ENCODE results near the gene BCL7A. TPM values are rescaled to one million over a fixed set of nuclear protein-coding genes. Genes with fewer than 3 reads are reported as not detected.

Gene BCL7A
- polyA plus RNA-seq, 1 donor, result 37.9 TPM

DNA sequence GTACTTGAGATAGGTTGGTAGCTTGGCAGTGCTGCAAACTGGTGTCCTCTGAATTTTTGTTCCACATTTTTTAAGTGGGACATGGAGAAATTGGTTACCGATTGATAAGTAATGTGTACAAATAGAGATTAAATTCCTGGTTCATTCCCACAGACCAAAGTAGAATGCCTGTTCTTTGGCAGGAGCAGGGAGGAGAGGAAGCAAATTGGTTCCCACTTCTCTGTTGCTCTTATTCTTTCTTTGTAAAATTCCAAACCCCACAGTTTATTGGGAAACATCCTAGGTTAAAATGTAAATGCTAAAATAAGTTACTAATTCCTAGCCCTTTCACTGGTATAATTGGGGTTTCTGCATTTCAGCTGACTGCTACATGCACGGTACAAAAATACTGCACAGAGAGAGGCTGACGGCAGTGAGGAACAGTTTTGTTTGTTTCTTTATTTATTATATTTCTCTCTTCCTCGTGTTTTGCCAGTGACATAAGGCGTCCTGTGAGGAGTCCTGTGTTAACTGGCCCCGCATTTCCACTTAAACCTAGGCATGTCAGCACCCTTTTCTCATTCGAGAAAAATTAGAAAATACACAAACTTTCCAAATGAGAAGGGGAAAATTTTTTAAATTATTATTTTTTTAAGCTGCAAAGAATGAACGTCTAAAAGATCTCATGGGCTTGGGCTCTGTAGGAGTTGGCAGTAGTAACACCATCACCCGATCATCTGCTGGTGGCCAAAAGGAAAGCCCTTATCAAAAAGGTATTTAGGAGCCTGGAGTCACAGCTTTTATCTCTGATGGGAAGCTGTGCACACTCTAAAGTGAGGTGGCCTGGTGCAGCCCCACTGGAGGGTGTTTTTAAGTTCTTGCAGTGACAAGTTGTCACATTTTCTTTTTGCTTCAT is 25.4 kb upstream of the BCL7A start:
- no peak for DNase-seq

DNA sequence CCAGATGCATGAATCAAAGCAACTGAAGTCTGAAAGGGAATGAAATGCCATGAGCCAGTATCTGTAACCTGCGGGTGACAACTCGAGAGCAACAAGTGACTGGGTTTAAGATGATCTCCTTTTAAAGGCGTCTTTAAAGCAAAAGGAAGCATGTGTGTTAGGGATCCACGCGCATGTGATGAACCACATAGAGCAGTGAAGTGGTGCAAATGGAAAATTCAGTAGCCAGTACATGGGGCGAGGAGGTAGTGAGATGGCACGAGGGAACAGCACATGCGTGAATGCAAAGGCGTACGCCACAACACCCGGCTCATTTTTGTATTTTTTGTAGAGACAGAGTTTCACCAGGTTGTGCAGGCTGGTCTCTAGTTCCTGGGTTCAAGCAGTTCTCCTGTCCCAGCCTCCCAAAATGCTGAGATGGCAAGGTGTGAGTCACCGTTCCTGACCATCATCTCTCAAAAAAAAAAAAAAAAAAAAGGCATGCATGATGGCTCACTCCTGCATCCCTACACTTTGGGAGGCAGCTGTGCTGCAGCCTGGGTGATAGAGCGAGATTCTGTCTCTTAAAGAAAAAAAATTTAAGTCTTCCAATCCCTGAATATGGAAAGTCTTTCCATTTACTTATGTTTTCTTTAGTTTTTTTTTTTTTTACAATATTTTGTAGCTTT is 24.6 kb upstream of the BCL7A start:
- no peak for DNase-seq

DNA sequence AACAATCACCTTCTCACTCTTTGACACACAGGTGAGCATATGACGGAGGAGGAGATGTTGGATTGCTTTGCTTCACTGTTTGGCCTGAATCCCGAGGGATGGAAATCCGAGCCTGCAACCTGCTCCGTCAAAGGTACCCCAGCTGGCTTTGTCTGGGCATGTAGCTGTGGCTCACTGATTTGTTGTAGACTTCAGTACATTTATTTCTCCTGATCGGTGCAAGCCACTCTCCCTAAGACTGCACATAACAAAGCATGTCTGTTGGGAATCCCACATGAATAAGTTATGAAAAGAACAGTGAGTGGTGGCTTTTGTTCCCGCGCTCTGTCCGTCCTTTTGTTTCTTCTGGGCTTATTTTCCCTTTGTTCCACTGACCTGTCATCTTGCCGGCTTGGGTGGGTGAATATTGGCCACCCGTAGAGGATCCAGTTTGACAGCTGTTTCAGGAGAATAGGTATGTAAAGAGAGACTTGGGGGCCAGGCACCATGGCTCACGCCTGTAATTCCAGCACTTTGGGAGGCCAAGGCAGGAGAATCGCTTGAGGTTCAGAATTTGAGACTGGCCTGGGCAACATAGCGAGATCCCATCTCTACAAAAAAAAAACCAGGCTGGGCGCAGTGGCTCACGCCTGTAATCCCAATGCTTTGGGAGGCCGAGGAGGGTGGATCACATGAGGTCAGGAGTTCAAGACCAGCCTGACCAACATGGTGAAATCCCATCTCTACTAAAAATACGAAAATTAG is 20.0 kb upstream of the BCL7A start:
- DNase-seq, result no peak

DNA sequence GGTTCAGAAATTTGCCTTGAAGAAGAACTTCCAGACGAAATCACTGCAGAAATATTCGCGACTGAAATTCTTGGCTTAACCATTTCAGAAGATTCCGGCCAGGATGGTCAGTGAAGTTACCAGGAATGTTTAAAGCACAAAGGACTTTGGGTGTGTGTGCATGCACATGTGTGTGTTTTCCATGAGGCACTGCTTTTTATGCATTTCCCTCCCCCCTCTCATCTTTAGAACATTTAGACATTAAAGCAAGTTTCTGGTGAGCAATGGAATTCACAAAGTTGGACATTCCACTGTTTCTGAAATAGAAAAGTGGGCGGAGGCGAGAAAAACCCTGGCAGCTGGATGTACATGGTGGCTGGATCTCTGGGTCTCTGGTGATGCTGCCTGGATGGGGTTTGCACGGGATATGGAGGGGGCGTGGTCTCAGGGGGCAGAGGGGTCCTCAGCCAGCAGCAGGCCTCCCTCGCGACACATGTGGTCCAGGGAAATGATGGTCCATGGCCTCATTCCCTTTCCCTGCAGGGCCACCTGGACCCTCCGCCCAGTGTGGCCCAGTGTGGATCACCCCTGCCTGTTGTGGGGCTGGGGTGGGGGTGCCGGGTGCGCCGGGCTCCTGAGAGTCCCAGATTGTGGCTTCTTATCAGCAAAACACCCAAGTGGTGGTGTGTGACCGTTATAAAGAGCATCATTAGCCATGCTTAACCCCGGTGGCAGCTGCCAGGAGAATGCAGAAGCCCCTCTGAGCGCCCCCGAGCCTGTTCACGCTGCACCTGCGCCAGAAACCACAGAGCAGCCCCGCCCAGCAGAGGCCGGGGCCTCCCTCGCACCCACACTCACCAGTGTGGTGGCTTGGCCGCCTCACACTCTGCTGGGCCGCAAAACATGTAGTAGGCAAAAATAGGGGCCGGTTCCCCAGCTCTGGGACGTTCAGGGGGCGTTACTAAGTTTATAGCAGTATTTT is 17.8 kb upstream of the BCL7A start:
- no peak for DNase-seq

DNA sequence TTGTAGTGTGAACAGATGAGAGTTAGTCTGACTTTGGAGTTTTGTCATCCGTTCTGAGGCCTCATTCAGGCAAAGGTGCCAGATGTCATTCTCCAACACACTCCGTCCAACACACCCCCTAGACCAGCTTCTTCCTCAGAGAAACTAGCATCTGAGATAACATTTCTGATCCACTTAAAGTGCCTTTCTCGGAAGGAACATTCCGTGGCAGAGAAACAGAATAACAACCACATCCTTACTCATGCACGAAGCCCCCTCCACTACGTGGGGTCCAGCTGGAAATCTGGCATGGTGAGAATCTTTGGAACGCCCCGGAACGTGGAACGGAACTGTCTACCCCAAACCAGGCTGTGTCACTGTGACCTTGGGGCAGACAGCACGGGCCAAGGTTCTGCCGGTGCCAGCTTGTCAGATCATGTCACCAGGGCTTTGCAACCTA is 17.0 kb upstream of the BCL7A start:
- no peak for DNase-seq

DNA sequence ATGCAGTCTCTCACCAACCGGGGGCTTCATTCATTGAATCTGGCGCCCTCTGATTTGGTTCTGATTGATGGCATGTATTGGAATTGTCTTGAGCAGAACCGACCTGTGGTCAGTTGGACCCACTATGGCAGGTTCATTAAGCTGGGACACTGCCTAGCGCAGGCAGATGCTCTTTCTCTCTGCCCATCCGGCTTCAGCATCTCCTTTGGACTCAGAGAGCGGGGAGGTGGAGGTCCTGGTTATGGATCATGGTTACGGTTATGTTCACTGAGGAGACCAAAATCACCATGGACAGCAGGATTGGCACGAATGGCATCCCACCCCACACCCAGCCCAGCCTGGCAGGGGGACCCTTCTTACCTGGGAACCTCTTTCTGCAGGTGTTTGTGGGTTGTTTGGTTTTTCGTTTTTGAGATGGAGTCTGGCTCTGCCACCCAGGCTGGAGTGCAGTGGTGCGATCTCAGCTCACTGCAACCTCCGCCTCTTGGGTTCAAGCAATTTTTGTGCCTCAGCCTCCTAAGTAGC is 16.4 kb upstream of the BCL7A start:
- DNase-seq, result no peak

DNA sequence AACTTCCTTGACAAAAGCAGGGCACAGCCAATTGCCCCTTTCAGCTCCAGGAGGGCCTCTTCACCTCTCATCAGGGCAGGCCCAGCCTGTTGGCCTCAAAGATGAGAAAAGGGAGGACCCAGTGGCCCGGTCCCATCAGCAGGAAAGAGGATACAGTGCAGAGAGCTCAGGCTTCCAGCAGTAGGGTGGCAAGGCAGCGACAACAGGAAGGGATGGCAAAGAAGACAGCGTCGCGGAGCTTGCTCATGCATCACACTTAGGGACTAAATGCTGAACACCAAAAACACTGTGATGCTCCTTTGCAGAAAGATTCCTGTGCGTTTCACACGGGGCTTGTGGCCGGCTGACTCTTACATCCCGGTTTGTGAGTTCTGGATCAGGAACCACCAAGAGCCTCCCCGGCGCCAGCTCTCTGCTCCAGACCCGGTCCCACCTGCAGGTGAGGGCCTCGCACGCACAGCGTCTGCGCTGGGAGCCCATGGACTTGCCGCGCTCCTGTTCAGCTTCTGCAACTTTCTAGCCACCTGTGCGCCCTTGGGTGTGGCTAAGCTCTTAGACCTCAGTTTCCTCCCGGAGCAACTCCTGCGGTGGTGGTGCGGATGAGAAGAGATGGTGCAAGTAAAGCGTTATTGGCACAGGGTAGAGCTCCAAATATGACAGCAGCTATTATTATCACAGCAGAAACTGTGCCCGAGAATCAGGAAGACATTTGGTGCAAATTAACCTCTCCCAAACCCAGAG is 15.3 kb upstream of the BCL7A start:
- no peak for DNase-seq

DNA sequence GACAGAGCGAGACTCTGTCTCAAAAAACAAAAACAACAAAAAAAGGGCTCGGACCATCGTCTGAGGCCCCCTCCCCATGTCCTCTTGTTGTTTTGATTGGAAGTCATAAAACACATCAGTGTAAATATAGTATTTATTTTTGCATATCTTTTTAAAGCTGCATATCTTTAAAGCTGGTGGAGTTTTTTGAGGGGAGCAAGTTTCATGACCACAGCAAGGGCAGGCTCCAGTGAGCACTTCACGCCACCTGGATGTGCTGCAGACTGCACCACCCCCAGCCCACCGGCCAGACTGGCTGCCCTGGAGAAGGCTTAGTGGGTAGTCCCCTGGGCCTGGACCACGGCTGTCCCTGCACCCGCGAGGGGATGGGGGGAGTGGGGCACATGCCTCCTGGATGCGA is 11.9 kb upstream of the BCL7A start:
- no peak for DNase-seq

DNA sequence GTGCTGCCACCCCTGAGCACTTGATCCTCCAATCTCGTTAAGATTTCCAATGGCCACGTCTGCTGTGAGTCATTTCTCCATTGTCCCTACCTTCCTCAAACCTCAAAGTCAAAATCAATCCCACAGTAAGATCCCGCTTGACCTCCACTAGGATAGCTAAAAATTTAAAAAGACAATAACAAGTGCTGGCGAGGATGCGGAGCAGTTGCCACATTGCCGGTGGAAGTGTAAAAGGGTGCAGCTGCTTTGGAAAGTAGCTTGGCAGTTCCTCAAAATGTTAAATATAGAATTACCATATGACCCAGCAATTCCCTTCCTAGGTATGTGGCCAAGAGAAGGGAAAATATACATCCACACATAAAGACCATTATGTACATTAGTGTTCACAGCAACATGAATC is 9.5 kb upstream of the BCL7A start:
- DNase-seq, result no peak

DNA sequence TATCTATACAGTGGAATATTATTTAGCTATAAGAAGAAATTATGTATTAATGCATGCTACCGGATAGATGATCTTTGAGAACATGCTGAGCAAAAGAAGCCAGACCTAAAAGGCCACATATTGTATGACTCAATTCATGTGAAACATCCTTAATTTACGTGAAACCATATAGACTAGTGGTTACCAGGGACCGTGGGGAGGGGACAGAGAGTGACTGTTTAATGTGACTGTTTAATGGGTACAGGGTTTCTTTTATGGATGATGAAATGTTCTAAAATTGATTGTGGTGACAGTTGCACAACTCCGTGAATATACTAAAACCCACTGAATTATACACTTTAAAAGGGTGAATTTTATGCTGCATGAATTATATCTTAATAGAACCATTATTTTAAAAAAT is 8.5 kb upstream of the BCL7A start:
- DNase-seq, result no peak

DNA sequence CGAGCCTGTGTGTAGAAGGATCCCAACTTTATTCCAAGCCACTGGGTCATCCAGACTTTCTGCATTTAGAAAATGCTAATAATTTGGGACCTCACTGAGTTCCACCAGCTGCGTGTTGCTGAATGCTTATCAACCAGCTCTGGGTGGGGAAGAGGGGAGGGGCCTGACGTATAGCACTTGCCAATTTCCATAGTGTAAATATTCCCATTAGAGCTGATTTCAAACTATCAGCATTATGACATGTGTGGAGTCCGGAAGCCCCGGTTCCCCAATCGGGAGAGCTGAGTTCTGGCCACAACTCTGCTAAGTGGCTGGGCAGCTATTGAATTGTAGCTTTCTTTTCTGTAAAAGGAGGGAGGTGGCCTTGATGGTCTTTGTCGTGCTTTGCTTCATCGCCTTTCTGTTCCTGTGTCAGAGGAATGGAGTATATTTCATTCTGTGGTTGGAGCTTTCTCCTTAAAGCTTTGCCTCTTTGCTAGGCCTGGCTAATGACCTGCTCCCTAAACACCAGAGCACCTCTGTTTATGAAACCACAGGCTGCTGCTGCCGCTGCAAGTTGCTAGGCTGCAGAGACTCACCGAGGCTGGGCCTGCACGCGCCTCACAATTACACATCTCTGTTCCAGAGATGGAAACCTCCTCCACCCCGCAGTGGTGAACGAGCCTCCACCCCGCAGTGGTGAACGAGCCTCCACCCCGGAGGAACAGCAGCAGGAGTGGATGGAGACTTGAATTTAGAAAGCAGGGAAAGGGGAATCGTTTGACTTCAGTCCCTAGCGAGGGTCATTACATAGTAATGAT is 7.7 kb upstream of the BCL7A start:
- no peak for DNase-seq

DNA sequence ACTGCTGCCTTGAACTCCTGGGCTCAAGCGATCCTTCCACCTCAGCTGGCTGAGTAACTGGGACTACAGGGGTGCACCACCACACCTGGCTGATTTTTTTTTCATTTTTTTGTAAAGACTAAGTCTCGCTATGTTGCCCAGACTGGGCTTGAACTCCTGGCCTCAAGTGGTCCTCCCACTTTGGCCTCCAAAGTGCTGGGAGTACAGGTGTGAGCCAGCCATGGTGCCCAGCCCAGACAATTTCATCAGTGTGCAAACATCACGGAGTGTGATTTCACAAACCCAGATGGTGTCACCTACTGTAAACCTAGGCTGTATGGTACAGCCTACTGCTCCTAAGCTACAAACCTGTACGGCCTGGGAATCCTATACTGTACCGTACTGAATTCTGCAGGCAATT is 6.9 kb upstream of the BCL7A start:
- DNase-seq, result no peak

DNA sequence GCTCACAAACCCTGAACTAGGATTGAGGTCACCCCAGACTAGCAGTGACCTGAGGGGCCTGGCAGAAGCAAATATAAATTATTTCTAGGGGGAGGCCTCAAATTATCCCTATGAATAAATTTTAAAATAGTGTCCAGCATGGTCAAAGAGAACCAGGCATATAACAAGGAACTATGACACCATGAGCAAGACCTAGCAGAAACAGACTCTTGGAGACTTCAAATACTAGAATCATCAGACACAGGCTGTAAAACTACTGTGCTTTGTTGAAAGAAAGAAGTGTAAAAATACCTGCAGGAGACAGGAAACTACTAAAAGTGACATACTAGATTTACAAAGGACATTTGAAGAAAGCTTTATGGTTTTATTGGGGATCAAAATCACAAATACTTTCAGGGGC is 3.2 kb upstream of the BCL7A start:
- DNase-seq, result no peak

DNA sequence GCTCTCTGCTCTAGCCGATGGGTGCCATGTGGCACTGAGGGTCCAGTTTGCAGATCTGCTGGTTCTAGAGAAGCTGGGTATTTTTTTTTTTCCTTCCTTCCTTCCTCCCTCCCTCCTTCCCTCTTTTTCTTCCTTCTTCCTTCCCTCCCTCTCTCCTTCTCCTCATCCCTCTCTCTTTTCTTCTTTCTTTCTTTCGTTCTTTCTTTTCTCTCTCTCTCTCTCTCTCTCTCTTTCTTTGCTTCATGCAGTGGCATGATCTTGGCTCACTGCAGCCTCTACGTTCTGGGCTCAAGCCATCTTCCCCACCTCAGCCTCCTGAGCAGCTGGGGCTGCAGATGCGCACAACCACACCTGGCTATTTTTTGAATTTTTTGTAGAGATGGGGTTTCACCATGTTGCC is 2.7 kb upstream of the BCL7A start:
- no peak for DNase-seq

DNA sequence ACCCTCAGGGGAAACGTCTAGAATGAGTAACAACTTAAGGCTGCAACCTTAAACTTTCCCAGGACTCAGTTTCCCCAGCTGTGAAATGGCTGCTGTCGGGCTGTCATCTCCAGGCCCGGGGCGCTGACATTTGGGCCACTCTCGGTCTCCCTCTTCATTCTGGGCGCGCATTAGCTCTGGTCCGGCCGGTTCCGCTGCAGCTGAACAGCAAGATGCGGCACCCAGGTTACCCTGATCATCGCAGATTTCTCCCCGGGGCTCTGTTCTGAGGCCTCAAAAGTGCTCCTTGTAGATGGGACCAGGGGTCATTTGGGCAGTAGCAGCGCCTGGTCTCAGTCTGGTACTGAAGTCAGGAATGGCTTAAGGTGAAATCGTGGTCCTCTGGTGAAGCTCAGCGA is 890 bp upstream of the BCL7A start:
- DNase-seq, result no peak

DNA sequence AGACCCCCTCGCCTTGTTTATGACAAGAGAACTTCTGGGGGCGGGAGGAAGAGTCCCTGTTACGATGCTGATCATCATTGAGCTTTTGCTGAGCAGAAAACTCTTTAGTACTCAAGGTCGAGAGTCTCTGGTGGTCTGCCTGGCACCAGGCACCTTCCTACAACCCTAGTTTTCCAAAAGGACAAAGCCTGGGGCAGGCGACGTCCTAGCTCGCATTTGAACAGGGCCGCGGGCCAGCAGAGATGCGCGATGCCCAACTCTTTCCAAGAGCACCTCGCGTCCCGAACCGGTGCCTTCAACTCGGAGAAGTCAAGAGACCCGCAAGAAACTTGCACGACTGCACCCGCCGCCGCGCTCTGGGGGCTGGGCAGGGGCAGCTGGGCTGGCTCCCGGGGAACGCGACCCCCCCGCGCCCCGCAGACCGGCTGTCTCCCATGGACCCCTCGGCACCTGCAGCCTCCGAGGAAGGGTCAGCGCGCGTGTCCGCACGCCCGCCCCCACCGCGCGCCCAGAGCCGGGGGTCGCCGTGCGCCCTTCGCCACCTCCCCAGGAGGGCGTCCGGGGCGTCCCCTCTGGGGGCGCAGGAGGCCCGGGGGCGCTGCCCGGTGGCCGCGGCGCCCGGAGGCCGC is 377 bp upstream of the BCL7A start:
- no peak for DNase-seq

DNA sequence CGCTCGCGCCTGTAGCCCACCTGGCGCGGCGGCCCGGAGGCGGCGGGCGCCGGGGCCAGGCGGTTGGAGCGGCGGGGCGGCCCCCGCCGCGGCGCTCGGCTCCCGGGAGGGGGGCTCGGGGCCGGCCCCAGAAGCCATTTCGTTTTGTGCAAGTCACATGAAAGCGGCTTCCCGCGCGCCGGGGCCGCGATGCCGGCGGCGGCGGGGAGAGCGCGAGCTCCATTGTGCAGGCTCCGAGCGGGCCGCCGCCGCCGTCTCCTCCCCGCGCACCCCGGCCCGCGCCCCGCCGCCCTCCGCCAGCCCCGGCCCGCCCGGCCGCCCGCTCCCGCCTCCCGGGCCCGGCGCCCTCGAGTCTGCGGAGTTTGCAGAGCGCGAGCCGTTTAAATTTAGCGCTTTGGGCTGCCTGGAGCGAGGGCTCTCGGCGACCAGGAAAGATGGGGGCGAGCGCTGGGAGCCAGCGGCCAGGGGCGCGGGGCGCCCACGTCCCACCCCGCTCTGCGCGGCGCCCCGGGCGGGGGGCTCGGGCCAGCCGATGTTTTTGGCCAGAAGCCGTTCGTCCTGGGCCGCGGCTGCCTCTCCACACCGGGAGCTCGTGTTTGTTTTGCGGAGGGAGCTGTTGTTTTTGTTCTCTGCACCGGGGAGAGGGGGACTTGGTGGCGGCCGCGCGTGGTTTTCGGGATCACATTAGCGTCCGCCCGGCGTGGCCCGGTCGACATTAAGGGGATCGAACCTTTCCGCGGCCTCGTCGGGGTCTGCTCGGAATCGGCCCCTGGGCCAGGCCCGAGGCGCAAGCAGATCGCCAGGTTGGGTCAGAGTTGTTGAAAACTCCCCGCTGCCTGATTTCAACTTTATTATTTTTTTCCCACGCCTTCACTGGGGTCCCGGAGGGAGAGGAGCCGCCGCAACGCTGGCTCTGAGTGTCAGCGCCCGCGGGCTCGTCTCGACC is 982 bp downstream of the BCL7A start:
- DNase-seq, result no peak
